NCI-H1092 (cell line): ENCODE results near the gene GMFB.
A peak's percentile ranks its signal among the peaks of the same experiment; 100 is the strongest.

Experiments used
- DNase-seq: peaks from one replicate; lab custom pipeline; 2025; lab: John Stamatoyannopoulos, UW

Gene GMFB

GRCh38 chr14:54488646-54489317 is at the start of gene GMFB:
Gene GMFB, minus strand, starts transcription at chr14:54488980. Its CDS starts 53 bp downstream, at chr14:54488927.
- peak; percentile 90 for DNase-seq

- DNase-seq = no peak
Measured at GRCh38 chr14:54538055-54538454, 49.3 kb upstream of the GMFB start.

DNA sequence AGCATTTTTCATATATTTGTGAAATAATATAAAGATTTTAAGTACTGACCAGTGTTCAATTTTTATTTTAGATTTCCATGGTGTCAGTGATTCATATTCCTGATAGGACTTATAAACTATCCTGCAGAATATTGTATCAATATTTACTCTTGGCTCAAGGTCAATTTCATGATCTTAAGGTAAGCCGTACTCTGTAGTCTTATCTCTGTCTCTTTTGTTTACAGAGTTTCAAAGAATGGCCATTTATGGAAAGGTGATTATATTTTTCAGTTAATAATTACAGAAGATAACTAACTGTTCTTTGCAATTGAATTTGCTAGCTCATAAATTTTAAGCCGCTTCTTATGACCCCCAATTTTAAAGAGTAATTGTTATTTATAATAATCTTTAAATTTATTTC is 48.9 kb upstream of the GMFB start:
- no peak for DNase-seq

GRCh38 chr14:54535646-54536045 is 46.9 kb upstream of the GMFB start:
- no peak for DNase-seq

DNA sequence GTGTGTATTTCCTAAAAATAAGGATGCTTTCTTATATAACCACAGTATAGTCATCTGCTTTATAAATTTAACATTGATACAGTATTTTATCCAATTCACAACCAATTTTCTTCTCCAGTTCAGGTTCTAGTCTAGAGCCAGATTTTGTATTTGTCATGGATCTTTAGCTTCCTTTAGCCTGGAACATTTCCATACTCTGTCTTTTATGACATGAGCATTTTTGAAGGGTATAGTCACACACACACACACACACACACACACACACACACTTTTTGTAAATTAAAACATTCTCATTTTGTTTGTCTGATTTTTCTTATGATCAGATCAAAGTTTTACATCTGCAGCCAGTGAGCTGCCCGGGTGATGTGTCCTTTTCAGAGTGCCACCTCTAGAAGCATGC is 46.3 kb upstream of the GMFB start:
- no peak for DNase-seq

DNA sequence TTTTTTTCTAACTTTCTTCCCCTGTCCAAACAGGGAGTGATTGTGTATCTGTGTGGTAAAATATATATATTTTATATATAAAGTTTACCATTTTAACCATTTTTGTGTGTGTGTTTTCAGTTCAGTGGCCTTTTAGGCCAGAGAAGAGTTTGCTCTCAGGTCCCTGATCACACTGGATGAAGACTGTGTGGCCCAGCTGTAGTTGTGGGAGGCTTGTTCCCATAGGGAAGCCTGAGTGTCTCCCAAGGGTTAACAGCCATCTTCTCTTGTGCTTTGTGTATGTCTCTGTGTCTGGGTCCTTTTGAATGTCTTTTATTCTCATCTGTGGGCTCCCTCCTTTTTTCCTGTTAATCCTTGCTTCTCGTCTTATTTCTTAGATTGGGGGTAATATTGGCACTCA is 44.3 kb upstream of the GMFB start:
- DNase-seq = no peak

DNA sequence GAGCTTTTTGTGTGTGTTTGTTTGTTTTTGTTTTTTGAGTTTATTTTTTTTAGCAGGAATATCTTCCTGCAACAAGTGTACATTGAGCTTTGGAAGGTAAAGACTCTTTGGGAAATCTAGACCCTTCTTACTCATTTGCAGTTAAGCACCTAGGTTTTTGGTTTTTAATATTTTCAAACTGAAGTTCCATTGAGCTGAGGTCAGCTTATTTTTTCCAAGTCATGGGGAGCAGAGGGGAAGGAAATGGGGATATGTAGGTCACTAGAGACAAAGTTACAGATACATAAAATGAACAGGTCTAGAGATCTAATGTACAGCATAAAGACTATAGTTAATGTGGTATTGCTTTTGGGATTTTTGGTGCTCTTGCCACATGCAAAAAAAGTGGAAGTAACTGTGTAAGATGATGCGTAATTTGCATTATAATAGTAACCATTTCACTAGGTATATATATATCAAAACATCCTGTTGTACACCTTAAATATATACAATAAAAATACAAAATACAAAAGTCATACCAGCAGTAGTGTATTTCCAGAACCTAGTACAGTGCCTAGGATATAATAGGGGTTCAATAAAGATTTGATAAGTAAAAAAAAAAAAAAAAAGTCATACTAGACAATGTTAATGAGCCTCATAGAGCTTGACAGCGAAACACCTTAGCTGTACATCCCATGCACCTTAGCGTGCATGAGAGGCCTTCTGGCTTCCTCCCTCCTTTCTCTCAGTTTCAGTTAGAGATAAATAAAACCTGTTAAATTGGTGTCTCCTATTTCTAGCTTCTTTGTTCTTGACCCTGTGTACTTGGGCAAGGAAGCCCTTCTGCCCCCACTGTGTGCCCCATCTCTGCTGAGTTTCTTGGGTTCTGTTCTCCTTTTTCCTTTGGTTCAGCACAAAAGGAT is 43.6 kb upstream of the GMFB start:
- DNase-seq = no peak

GRCh38 chr14:54529811-54530210 is 41.0 kb upstream of the GMFB start:
- DNase-seq = no peak

- no peak for DNase-seq
Measured at GRCh38 chr14:54528973-54529372, 40.2 kb upstream of the GMFB start.

- no peak for DNase-seq
Measured at GRCh38 chr14:54524410-54524809, 35.6 kb upstream of the GMFB start.

- DNase-seq = no peak
Measured at GRCh38 chr14:54516709-54517108, 27.9 kb upstream of the GMFB start.

DNA sequence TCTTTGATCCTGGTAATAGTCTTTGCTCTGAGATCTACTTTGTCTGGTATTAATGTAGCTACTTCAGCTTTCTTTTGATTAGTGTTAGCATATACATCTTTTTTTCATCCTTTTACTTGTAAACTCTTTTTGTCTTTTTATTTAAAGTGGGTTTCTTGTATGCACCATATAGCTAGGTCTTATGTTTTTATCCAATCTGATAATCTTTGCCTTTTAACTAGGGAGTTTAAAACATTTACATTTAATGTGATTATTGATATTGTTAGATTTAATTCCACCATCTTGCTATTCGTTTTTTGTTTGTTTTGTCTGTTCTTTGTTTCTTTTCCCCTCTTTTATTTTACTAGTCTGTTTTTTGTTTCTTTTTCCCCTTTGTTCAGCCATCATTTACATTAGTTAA is 26.9 kb upstream of the GMFB start:
- no peak for DNase-seq

- DNase-seq = no peak
Measured at GRCh38 chr14:54512393-54512792, 23.6 kb upstream of the GMFB start.

DNA sequence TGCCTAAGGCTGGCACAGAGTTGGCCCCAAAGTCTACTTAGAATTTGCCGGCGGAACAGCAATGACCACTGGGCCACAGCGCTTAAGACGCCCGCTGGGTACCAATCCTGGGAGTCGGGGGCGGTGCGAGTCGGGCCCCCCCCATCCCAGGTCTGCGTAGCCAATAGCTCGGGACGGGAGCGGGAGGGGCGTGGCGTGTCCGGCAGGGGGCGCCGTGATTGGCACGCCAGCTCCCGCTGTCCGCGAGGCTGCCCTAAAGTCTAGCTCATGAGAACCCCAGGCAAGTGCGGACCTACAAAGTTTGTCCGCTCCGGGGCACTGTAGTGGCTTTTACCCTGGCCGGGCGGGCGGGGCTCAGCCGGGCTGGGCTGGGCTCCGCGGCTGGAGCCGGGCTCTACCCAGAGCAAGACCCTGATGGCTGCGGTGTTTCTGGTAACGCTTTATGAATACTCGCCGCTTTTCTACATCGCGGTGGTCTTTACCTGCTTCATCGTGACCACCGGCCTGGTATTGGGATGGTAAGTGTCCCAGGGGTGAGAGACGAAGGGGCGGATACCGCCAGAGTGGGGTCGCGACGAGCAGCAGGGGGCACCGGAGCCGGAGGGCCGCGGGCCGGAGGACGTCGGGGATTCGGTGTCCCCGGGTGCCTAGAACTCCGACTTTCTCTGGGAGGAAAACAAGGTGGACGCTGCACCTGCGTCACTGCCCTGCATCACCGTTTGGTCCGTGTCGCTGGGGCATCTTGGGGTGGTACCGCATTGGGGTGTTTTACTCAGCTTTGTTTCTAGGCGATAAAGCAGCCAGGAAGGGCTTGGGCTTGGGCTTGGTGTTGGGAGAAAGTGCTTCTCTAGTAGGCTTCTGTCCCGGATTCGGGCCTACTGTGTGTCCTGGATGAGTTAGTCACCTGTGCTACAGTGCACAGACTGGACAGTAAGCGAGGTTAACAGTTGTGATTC is 21.0 kb upstream of the GMFB start, which contains the start of gene CGRRF1:
CGRRF1 (plus strand) TSS at position 361 of the 956 bp plus-strand sequence; CDS start at position 415, 54 bp downstream.
- DNase-seq = peak; percentile 97

DNA sequence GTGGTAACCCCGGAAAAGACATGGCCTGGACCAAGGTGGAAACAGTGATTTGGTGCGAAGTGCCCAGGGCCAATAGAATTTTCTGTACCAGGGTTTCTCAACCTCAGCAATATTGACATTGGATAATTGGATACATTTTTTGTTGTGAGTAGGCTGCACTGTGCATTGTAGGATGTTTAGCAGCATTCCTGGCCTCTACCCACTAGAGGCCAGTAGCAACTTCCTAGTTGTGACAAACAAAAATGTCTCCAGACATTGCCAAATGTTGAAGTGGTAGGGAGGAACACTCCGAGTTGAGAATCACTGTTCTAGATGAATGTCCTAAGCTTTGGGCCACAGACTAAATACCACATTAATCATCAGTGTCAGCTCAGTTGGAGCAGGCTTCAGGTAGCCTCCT is 14.7 kb upstream of the GMFB start:
- DNase-seq = no peak

- DNase-seq = no peak
Measured at GRCh38 chr14:54502602-54503001, 13.8 kb upstream of the GMFB start.

- no peak for DNase-seq
Measured at GRCh38 chr14:54501480-54501879, 12.7 kb upstream of the GMFB start.

DNA sequence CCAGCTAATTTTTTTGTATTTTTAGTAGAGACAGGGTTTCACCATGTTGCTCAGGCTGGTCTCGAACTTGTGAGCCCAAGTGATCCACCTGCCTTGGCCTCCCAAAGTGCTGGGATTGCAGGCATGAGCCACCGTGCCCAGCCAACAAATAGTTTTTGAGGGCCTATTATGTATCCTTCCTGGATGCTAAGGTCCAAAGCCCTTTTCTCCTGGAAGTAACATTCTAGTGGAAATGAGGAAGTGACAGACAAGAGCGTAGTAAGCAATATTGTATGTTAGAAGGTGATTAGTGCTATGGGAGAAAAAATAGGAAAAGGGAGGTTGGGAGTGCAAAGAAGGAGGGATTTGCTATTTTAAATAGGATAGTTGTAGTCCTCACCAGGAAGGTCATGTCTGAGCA is 12.0 kb upstream of the GMFB start:
- no peak for DNase-seq

DNA sequence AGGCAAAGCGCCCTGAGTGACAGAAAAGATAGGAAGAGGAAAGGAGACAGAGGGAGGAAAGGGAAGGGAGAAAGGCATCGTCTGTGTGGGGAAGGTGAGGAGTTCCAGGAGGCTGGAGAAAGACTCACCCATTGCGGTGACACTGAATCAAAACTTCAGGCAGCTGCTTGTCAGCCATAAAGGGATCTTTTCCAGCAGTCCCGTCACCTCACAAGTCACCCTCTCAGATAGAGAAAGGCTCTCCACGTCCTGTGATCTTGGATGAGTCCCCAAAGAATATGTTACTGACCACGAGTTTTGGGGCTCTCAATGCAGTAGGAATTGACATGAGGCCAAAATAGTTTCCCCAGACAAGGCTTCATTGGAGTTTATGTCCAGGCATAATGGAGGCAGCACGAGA is 9.8 kb upstream of the GMFB start:
- DNase-seq = no peak

DNA sequence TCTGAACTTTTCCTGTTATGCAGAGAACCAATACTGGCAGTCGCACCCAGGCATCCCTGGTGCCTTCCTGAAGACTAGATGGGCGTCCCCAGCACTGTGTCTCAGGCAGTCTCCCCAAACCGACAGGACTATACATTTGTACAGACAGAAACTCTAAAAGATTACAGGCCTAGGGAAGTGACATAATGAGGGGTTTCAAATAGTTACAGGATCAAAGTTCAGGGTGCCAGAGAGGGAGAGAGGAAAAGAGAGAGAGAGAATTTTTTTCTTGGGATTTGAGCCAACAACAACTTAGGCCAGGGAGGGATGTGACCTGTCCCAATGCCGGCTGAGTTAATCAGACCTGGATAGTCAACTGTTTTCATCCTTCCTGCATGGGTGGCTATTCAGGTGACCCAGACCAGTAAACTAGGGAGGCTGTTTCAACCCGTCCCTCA is 9.3 kb upstream of the GMFB start:
- no peak for DNase-seq

DNA sequence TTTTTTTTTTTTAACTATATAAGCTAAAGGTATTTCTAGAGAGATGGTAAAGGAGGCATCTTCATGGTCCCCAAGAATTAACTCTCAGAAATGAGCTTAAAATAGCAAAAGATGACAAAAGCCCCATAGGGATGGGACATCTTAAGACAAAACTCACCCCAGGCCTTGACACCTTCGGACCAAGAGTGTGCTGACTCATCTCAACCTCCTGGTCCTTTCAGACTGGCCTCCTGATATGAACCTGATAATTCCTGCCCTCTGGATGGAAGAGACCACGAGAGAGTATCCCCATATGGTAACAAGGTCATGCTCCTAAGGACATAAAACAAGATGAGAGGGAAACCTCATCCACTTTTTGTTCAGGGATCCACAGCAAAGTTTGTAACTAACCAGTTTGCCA is 8.4 kb upstream of the GMFB start:
- DNase-seq = no peak

GRCh38 chr14:54493293-54493692 is 4.5 kb upstream of the GMFB start:
- DNase-seq = no peak
